Hepatocyte (in vitro differentiated cells): Measurements from ENCODE around the gene GTSE1. TPM values are rescaled to one million over a fixed set of nuclear protein-coding genes. Genes with fewer than 3 reads are reported as not detected.

Source experiments
- DNase-seq: peaks from one replicate; pipeline ENCODE4 v3.0.0-alpha.2; 2016; ENCODE audit warnings: low spot score
- H2AFZ ChIP-seq: fragments of 200-600 bp; sonication (generic); 2 replicates; pipeline ENCODE4 v1.6.0; 2016; ENCODE audit warnings: antibody characterized with exemption, mild to moderate bottlenecking
- H3K27ac ChIP-seq: fragments of 200-600 bp; sonication (generic); 2 replicates; pipeline ENCODE4 v1.5.1; 2016; ENCODE audit warnings: mild to moderate bottlenecking
- H3K27me3 ChIP-seq: fragments of 200-600 bp; sonication (generic); 2 replicates; pipeline ENCODE4 v1.6.1; 2016
- H3K36me3 ChIP-seq: fragments of 200-600 bp; sonication (generic); replicated peaks from 2 replicates; pipeline ENCODE4 v1.5.1; 2016; ENCODE audit warnings: low read depth; ENCODE audit not compliant: insufficient read depth
- H3K4me1 ChIP-seq: fragments of 200-600 bp; sonication (generic); 2 replicates; pipeline ENCODE4 v1.5.1; 2016; ENCODE audit warnings: mild to moderate bottlenecking, moderate library complexity; ENCODE audit not compliant: insufficient read depth
- H3K4me2 ChIP-seq: fragments of 200-600 bp; sonication (generic); 2 replicates; pipeline ENCODE4 v1.6.0; 2016
- H3K4me3 ChIP-seq: fragments of 200-600 bp; sonication (generic); 2 replicates; pipeline ENCODE4 v1.5.1; 2016; ENCODE audit warnings: mild to moderate bottlenecking
- H3K79me2 ChIP-seq: fragments of 200-600 bp; sonication (generic); 2 replicates; pipeline ENCODE4 v1.6.0; 2017; ENCODE audit warnings: mild to moderate bottlenecking
- H3K9me2 ChIP-seq: fragments of 200-600 bp; sonication (generic); replicated peaks from 2 replicates; pipeline ENCODE4 v1.6.0; 2017; ENCODE audit warnings: mild to moderate bottlenecking; ENCODE audit not compliant: insufficient read depth
- H3K9me3 ChIP-seq: fragments of 200-600 bp; sonication (generic); 2 replicates; pipeline ENCODE4 v1.5.1; 2016; ENCODE audit warnings: low read depth, mild to moderate bottlenecking
- H4K20me1 ChIP-seq: fragments of 200-600 bp; sonication (generic); 2 replicates; pipeline ENCODE4 v1.6.0; 2016; ENCODE audit warnings: mild to moderate bottlenecking; ENCODE audit not compliant: insufficient read depth, poor library complexity, severe bottlenecking
- EZH2 ChIP-seq: fragments of 200-600 bp; sonication (generic); IDR thresholded peaks from 2 replicates; pipeline ENCODE4 v1.6.1; 2016; ENCODE audit warnings: antibody characterized with exemption, mild to moderate bottlenecking, borderline replicate concordance
- EZH2phosphoT487 ChIP-seq: fragments of 200-600 bp; sonication (generic); IDR thresholded peaks from one replicate; pipeline ENCODE4 v1.6.1; 2018; ENCODE audit warnings: antibody characterized with exemption, mild to moderate bottlenecking, low read depth, moderate library complexity; ENCODE audit not compliant: unreplicated experiment, severe bottlenecking
- WGBS: methylation state at CpG from one replicate; pipeline ENCODE4 v1.1.6; 2016; ENCODE audit warnings: low lambda C conversion rate; ENCODE audit errors: missing lambda C conversion rate; 5-methylcytosine and 5-hydroxymethylcytosine counted together
- polyA plus RNA-seq: library from polyadenylated mRNA; unstranded; fragments of >200 nt; fragmentation: Nextera tagmentation; extraction: Ambion mirVana; gene quantifications from 2 replicates; pipeline ENCODE4 v1.2.1, GENCODE V29; 2016
- total RNA-seq: library from RNA; depleted of rRNA; stranded (reverse); fragments of >200 nt; gene quantifications from 2 replicates; pipeline ENCODE4 v1.2.3, GENCODE V29; 2014
- TF ChIP-seq, protein P1 (sequence below): fragments of 200-600 bp; sonication (generic); IDR thresholded peaks from 2 replicates; pipeline ENCODE4 v1.5.1; 2016; ENCODE audit warnings: antibody characterized with exemption, mild to moderate bottlenecking; ENCODE audit not compliant: poor library complexity

GTSE1 gene
- total and polyA plus RNA-seq, 2 experiments from 2014 or later = 4.1 to 4.4 TPM

- TF ChIP-seq EZH2phosphoT487 (no peak), EZH2 (no peak)
- TF ChIP-seq, protein P1, sequence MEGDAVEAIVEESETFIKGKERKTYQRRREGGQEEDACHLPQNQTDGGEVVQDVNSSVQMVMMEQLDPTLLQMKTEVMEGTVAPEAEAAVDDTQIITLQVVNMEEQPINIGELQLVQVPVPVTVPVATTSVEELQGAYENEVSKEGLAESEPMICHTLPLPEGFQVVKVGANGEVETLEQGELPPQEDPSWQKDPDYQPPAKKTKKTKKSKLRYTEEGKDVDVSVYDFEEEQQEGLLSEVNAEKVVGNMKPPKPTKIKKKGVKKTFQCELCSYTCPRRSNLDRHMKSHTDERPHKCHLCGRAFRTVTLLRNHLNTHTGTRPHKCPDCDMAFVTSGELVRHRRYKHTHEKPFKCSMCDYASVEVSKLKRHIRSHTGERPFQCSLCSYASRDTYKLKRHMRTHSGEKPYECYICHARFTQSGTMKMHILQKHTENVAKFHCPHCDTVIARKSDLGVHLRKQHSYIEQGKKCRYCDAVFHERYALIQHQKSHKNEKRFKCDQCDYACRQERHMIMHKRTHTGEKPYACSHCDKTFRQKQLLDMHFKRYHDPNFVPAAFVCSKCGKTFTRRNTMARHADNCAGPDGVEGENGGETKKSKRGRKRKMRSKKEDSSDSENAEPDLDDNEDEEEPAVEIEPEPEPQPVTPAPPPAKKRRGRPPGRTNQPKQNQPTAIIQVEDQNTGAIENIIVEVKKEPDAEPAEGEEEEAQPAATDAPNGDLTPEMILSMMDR = no peak
- no peak for DNase-seq
These were observed 3.0 kb upstream of the GTSE1 start for GRCh38 chr22:46293577-46294260.

DNA sequence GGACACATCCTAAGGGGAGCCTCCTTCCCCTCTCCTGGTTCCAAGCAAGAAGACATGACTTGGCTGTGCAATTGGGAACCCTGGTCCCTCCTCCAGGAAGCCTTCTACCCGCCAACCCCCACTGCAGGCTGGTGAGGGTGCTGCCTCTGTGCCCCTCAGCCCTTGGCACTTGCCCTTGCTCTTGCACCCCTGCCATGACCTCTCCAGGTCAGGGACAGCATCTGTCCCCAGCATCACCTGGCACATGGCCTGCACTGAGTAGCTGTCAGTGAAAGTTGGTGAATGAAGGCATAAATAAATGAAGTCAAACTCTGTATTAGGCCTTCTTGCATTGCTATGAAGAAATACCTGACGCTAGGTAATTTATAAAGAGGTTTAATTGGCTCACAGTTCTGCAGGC lies 1.9 kb upstream of the GTSE1 start:
- no peaks in the 10 kb centered on the region for H3K9me2 ChIP-seq
- no peaks in the 10 kb centered on the region for H4K20me1 ChIP-seq
- peaks cover 8% of the 10 kb centered on the region for H3K4me1 ChIP-seq
- no peak overlapping the region for H3K4me3 ChIP-seq
- no peak for TF ChIP-seq EZH2
- TF ChIP-seq, protein P1 = no peak
- TF ChIP-seq EZH2phosphoT487 = no peak
- no peak overlapping the region for H3K4me2 ChIP-seq
- no peak for DNase-seq
- WGBS = 98% methylated on average over 2 of the region's 2 CpGs
- no peaks in the 10 kb centered on the region for H3K9me3 ChIP-seq
- H3K79me2 ChIP-seq = peaks cover 17% of the 10 kb centered on the region
- H2AFZ ChIP-seq = no peak overlapping the region
- no peaks in the 10 kb centered on the region for H3K27me3 ChIP-seq
- no peaks in the 10 kb centered on the region for H3K36me3 ChIP-seq
- no peak overlapping the region for H3K27ac ChIP-seq

More at GRCh38 chr22:46293577-46294260, 3.0 kb upstream of the GTSE1 start:
- H3K4me1 ChIP-seq = peaks cover 8% of the 10 kb centered on the region
- no peak overlapping the region for H2AFZ ChIP-seq
- no peaks in the 10 kb centered on the region for H3K36me3 ChIP-seq
- no peak overlapping the region for H3K27ac ChIP-seq
- no peak overlapping the region for H3K4me3 ChIP-seq
- H3K9me2 ChIP-seq = no peaks in the 10 kb centered on the region
- no peaks in the 10 kb centered on the region for H4K20me1 ChIP-seq
- H3K4me2 ChIP-seq = no peak overlapping the region
- H3K79me2 ChIP-seq = peaks cover 11% of the 10 kb centered on the region
- WGBS = 88% methylated on average over 11 of the region's 11 CpGs
- no peaks in the 10 kb centered on the region for H3K9me3 ChIP-seq
- no peaks in the 10 kb centered on the region for H3K27me3 ChIP-seq

GRCh38 chr22:46295277-46295971 lies 1.2 kb upstream of the GTSE1 start:
- Histone ChIP-seq H3K79me2 (peaks cover 17% of the 10 kb centered on the region), H4K20me1 (no peaks in the 10 kb centered on the region), H3K36me3 (no peaks in the 10 kb centered on the region), H3K9me2 (no peaks in the 10 kb centered on the region), H3K4me3 (no peak overlapping the region), H2AFZ (peak overlapping the region; percentile 89), H3K27me3 (no peaks in the 10 kb centered on the region), H3K4me2 (peak overlapping the region; percentile 95), H3K27ac (peak overlapping the region; percentile 93), H3K4me1 (peaks cover 8% of the 10 kb centered on the region), H3K9me3 (no peaks in the 10 kb centered on the region)
- DNase-seq = no peak
- TF ChIP-seq EZH2 = no peak
- TF ChIP-seq, protein P1 = no peak
- no peak for TF ChIP-seq EZH2phosphoT487
- 76% methylated on average over 4 of the region's 4 CpGs for WGBS
